Right cardiac atrium (tissue), 5 donors: ENCODE results near the gene RAB20. TPM values are rescaled to one million over a fixed set of nuclear protein-coding genes. Genes with fewer than 3 reads are reported as not detected.
A peak's percentile ranks its signal among the peaks of the same experiment; 100 is the strongest.
"Not testable (repeated sequence)": the region's sequence is repeated elsewhere in the genome, so short reads cannot be mapped to it uniquely, and the experiment has no call there.

ENCODE experiments used
- ATAC-seq, 2 donors: fragments of 200-7000 bp; cut with Tn5 transposase; one replicate each; pipeline versions ENCODE4 v1.8.0 to v1.9.1; 2020; ENCODE audit warnings: moderate library complexity in 2 of 2, mild to moderate bottlenecking in 1 of 2
- DNase-seq, 3 donors: peaks; one replicate each; pipeline ENCODE4 v3.0.0-alpha.2; 2020
- H3K27ac ChIP-seq: one replicate; pipeline ENCODE4 v1.5.1; 2013; ENCODE audit warnings: mild to moderate bottlenecking, low read length, control low read depth, moderate library complexity
- H3K27me3 ChIP-seq: one replicate; pipeline ENCODE4 v1.6.1; 2013; ENCODE audit not compliant: control insufficient read depth, insufficient read depth
- H3K4me1 ChIP-seq: one replicate; pipeline ENCODE4 v1.6.1; 2013; ENCODE audit warnings: low read length; ENCODE audit not compliant: control insufficient read depth, insufficient read depth
- H3K4me3 ChIP-seq: one replicate; pipeline ENCODE4 v1.5.1; 2013; ENCODE audit warnings: low read length, control low read depth
- H3K9me3 ChIP-seq: one replicate; pipeline ENCODE4 v1.6.1; 2013; ENCODE audit warnings: low read length; ENCODE audit not compliant: control insufficient read depth
- WGBS: extraction: QIAGEN DNeasy Blood & Tissue Kit; methylation state at CpG from one replicate; pipeline ENCODE4 v1.1.7; 2013; 5-methylcytosine and 5-hydroxymethylcytosine counted together
- intact Hi-C, 4 donors: fragments of 100-400 bp; cut with DNase I; formaldehyde crosslinking; loops; one replicate each; pipeline versions ENCODE4 v1.11.0 to v1.14.0; 2022 to 2023
- long read RNA-seq, 4 donors: library from polyadenylated mRNA; unstranded; transcript quantifications; one replicate each; pipeline ENCODE4 v2.0.0, GENCODE V29; 2020 to 2021
- polyA plus RNA-seq: library from polyadenylated mRNA; stranded (reverse); fragments of 200-250 nt; gene quantifications from one replicate; pipeline ENCODE4 v1.2.3, GENCODE V29; 2013
- total RNA-seq, 4 donors: library from RNA; stranded (reverse); fragmentation: NEBNext Ultra II Directional; extraction: Animal tissue kit (Norgen Biotek cat#: 25700); gene quantifications; one replicate each; pipeline ENCODE4 v1.2.1, GENCODE V29; 2021
- donor health status: healthy with polysubstance abuse.
- donor health status: DM: no; HTN: yes; CAD: no.
- donor health status: DM: no; HTN: no; CAD: no.
- donor health status: DM: no; HTN: yes; CAD: no; lungs with severe emphysema.
- donor health status: DM: yes; HTN: yes; CAD: no.

The RAB20 gene
- 10 to 100 TPM; 10.5 to 15.3 (median 12.3) TPM for total RNA-seq
- 11.8 TPM for polyA plus RNA-seq
- long read RNA-seq, donor 1, transcript RAB20-201 (2 exons, 1,518 nt), result major isoform, 24 of 28 reads
- long read RNA-seq, donor 1, partial matches to known transcripts, result 2 of 28 reads
- long read RNA-seq, donor 1, other reads (novel, unspliced or antisense), result 2 of 28 reads
- long read RNA-seq, donor 2, transcript RAB20-201 (2 exons, 1,518 nt), result major isoform, 15 of 15 reads
- long read RNA-seq, donor 2, partial matches to known transcripts, result 0 of 15 reads
- long read RNA-seq, donor 2, other reads (novel, unspliced or antisense), result 0 of 15 reads
- long read RNA-seq, donor 3, transcript RAB20-201 (2 exons, 1,518 nt), result major isoform, 115 of 118 reads
- long read RNA-seq, donor 3, partial matches to known transcripts, result 3 of 118 reads
- long read RNA-seq, donor 3, other reads (novel, unspliced or antisense), result 0 of 118 reads
- long read RNA-seq, donor 4, transcript RAB20-201 (2 exons, 1,518 nt), result major isoform, 15 of 15 reads
- long read RNA-seq, donor 4, partial matches to known transcripts, result 0 of 15 reads
- long read RNA-seq, donor 4, other reads (novel, unspliced or antisense), result 0 of 15 reads

- H3K4me1 ChIP-seq, result peaks cover 7% of the 10 kb centered on the region
- no peaks in the 10 kb centered on the region for H3K27me3 ChIP-seq
- intact Hi-C loops, result loop anchor here in 2 of 4 donors (5.0 to 10.0 kb wide), 3 partner anchors 57 to 104 kb away; no protein-coding TSS in a partner anchor
- H3K4me3 ChIP-seq, result peak within 1 kb of the TSS; percentile 97
- peak; percentile 90 to 96 (median 95) for DNase-seq
- ATAC-seq, result peak; percentile 89 to 91
- under 1% methylated on average over 79 of the region's 79 CpGs for WGBS
- H3K9me3 ChIP-seq, result no peaks in the 10 kb centered on the region
- H3K27ac ChIP-seq, result peak within 1 kb of the TSS; percentile 98
Observed at GRCh38 chr13:110561344-110562035, at the start of gene RAB20. Gene RAB20 (minus strand): TSS chr13:110561722. CDS start chr13:110561519, 203 bp downstream.

- no peak for ATAC-seq
- no peaks in the 10 kb centered on the region for H3K9me3 ChIP-seq
- intact Hi-C loops, result no loop called here
- peaks cover 4% of the 10 kb centered on the region for H3K4me1 ChIP-seq
- WGBS, result 87% methylated on average over 12 of the region's 12 CpGs
- H3K27ac ChIP-seq, result no peak overlapping the region
- H3K27me3 ChIP-seq, result no peaks in the 10 kb centered on the region
- DNase-seq, result no peak
- no peak overlapping the region for H3K4me3 ChIP-seq
Observed at GRCh38 chr13:110610955-110611595, 49.6 kb upstream of the RAB20 start.

GRCh38 chr13:110607675-110608224 lies 46.2 kb upstream of the RAB20 start:
- DNase-seq, result no peak
- WGBS, result 52% methylated on average over 3 of the region's 3 CpGs
- ATAC-seq, result no peak
- H3K4me3 ChIP-seq, result no peak overlapping the region
- H3K9me3 ChIP-seq, result no peaks in the 10 kb centered on the region
- H3K27me3 ChIP-seq, result no peaks in the 10 kb centered on the region
- H3K27ac ChIP-seq, result no peak overlapping the region
- no peaks in the 10 kb centered on the region for H3K4me1 ChIP-seq
- intact Hi-C loops, result no loop called here

GRCh38 chr13:110606281-110606680 lies 44.8 kb upstream of the RAB20 start:
- H3K27me3 ChIP-seq, H3K4me1 ChIP-seq, ATAC-seq, H3K27ac ChIP-seq, H3K9me3 ChIP-seq, H3K4me3 ChIP-seq, DNase-seq, intact Hi-C loops: not testable (repeated sequence)
- 95% methylated on average over 28 of the region's 33 CpGs for WGBS

GRCh38 chr13:110605132-110605531 lies 43.6 kb upstream of the RAB20 start:
- 94% methylated on average over 6 of the region's 6 CpGs for WGBS
- no peak for ATAC-seq

GRCh38 chr13:110600980-110601379 lies 39.5 kb upstream of the RAB20 start:
- Histone ChIP-seq H3K27me3 (no peaks in the 10 kb centered on the region), H3K9me3 (no peaks in the 10 kb centered on the region), H3K4me1 (peaks cover 1% of the 10 kb centered on the region), H3K27ac (no peak overlapping the region), H3K4me3 (no peak overlapping the region)
- ATAC-seq (no peak), DNase-seq (no peak)
- 91% methylated on average over 4 of the region's 4 CpGs for WGBS
- intact Hi-C loops, result no loop called here

More at GRCh38 chr13:110605132-110605531, 43.6 kb upstream of the RAB20 start:
- H3K4me3 ChIP-seq, result no peak overlapping the region
- no peaks in the 10 kb centered on the region for H3K9me3 ChIP-seq
- peaks cover 1% of the 10 kb centered on the region for H3K4me1 ChIP-seq
- no peaks in the 10 kb centered on the region for H3K27me3 ChIP-seq
- no peak for DNase-seq
- no peak overlapping the region for H3K27ac ChIP-seq
- intact Hi-C loops, result no loop called here

- WGBS, result 84% methylated on average over 10 of the region's 10 CpGs
- intact Hi-C loops, result no loop called here
- ATAC-seq, result no peak
- H3K4me3 ChIP-seq, result no peak overlapping the region
- peaks cover 1% of the 10 kb centered on the region for H3K4me1 ChIP-seq
- H3K27me3 ChIP-seq, result no peaks in the 10 kb centered on the region
- no peak for DNase-seq
- H3K9me3 ChIP-seq, result no peaks in the 10 kb centered on the region
- H3K27ac ChIP-seq, result no peak overlapping the region
Observed at GRCh38 chr13:110600261-110600819, 38.8 kb upstream of the RAB20 start.

GRCh38 chr13:110597041-110597689 lies 35.6 kb upstream of the RAB20 start:
- no peaks in the 10 kb centered on the region for H3K27me3 ChIP-seq
- no peaks in the 10 kb centered on the region for H3K4me1 ChIP-seq
- intact Hi-C loops, result loop anchor here in 1 of 4 donors (10.0 kb wide), 1 partner anchor 458 kb away; no protein-coding TSS in a partner anchor
- H3K27ac ChIP-seq, result no peak overlapping the region
- no peak for ATAC-seq
- H3K9me3 ChIP-seq, result no peaks in the 10 kb centered on the region
- 64% methylated on average over 16 of the region's 16 CpGs for WGBS
- no peak for DNase-seq
- no peak overlapping the region for H3K4me3 ChIP-seq

- Histone ChIP-seq H3K4me3 (no peak overlapping the region), H3K27me3 (no peaks in the 10 kb centered on the region), H3K9me3 (no peaks in the 10 kb centered on the region), H3K27ac (no peak overlapping the region), H3K4me1 (no peaks in the 10 kb centered on the region)
- WGBS, result 44% methylated on average over 6 of the region's 6 CpGs
- ATAC-seq, result peak; percentile 84 to 89
- intact Hi-C loops, result loop anchor here (5.0 to 10.0 kb wide), 3 partner anchors 224 to 461 kb away; no protein-coding TSS in a partner anchor
- no peak for DNase-seq
Observed at GRCh38 chr13:110593430-110594130, 32.1 kb upstream of the RAB20 start.
